22Rv1 (cell line): ENCODE results near the gene PITPNM3.
"Not testable (repeated sequence)": the region's sequence is repeated elsewhere in the genome, so short reads cannot be mapped to it uniquely, and the experiment has no call there.

Experiments used
- H3K27ac ChIP-seq: fragments of 450-650 bp; 2 replicates; pipeline ENCODE4 v1.5.1; 2017
- CTCF ChIP-seq: fragments of 450-650 bp; IDR thresholded peaks from 2 replicates; pipeline ENCODE4 v1.5.1; 2017; ENCODE audit warnings: mild to moderate bottlenecking
- ZFX ChIP-seq: fragments of 450-650 bp; IDR thresholded peaks from 2 replicates; pipeline ENCODE4 v1.6.1; 2017; ENCODE audit warnings: antibody characterized with exemption, borderline replicate concordance

PITPNM3 gene

GRCh38 chr17:6596511-6596910 lies 40.2 kb upstream of the PITPNM3 start:
- no peak for TF ChIP-seq CTCF
- H3K27ac ChIP-seq = no peak overlapping the region

GRCh38 chr17:6596081-6596480 lies 39.7 kb upstream of the PITPNM3 start:
- no peak overlapping the region for H3K27ac ChIP-seq
- TF ChIP-seq ZFX (no peak), CTCF (no peak)

GRCh38 chr17:6593371-6593770 lies 37.0 kb upstream of the PITPNM3 start:
- not testable (repeated sequence) for H3K27ac ChIP-seq

GRCh38 chr17:6592173-6592572 lies 35.8 kb upstream of the PITPNM3 start:
- H3K27ac ChIP-seq = 0 out of 2 replicates have a peak overlapping the region, but pooled peaks have one; percentile 31
- TF ChIP-seq ZFX (no peak), CTCF (no peak)

GRCh38 chr17:6591599-6592158 lies 35.3 kb upstream of the PITPNM3 start:
- TF ChIP-seq ZFX (no peak), CTCF (no peak)
- H3K27ac ChIP-seq = peak overlapping the region; percentile 31; the same call in 1 of the 2 replicates

GRCh38 chr17:6589266-6589946 lies 33.1 kb upstream of the PITPNM3 start:
- H3K27ac ChIP-seq = no peak overlapping the region
- TF ChIP-seq CTCF = no peak
- no peak for TF ChIP-seq ZFX

- H3K27ac ChIP-seq = no peak overlapping the region
- TF ChIP-seq ZFX = no peak
- no peak for TF ChIP-seq CTCF
These were observed 31.8 kb upstream of the PITPNM3 start for GRCh38 chr17:6588165-6588564.

- H3K27ac ChIP-seq = no peak overlapping the region
- no peak for TF ChIP-seq ZFX
- TF ChIP-seq CTCF = no peak
These were observed 31.0 kb upstream of the PITPNM3 start for GRCh38 chr17:6587310-6587709.
